Stimulated activated CD4-positive, alpha-beta T cell treated with anti-CD3 and anti-CD28 coated beads, Interleukin-4, amount 100 ng/mL, for 1 hour (primary cell): ENCODE results near the gene PMP22.
"Not testable (repeated sequence)": the region's sequence is repeated elsewhere in the genome, so short reads cannot be mapped to it uniquely, and the experiment has no call there.

Source experiments
- DNase-seq: peaks from one replicate; pipeline ENCODE4 v3.0.0-alpha.2; 2020

PMP22 gene

GRCh38 chr17:15250135-15250860, 14.8 kb downstream of the PMP22 start:
- DNase-seq = no peak

- no peak for DNase-seq
Observed at GRCh38 chr17:15249487-15249886, 15.6 kb downstream of the PMP22 start.

DNA sequence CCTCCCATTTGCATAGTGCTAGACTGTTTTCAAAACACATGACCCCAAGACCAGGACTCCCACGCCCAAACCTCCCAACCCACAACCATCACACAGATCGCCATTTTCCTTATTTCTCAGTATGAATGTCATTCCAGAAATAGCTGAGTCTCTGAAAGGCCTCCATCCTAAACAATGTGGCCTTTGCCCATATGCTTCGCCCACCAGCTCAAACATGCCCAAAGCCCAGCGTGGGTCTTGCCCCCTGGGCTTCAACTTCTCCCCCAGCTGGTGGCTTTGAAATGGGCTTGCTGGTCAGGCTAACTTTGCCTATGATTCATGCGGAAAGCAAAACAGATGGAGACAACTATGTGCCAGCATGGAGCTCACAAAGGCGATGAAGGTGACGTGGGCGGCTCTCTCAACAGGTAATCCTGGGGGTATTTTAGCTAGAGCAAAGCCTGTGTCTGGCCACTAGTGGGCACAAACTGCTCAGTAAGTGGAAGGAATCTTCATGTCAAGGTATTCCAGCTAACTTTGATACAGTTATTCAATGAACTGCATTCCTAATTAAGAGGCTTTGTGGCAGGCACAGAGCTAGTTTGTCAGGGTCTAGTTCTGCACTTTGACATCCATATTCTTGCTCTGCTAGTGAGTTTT, 17.1 kb downstream of the PMP22 start:
- no peak for DNase-seq

GRCh38 chr17:15245054-15245453, 20.1 kb downstream of the PMP22 start:
- DNase-seq = no peak

- no peak for DNase-seq
Observed at GRCh38 chr17:15240644-15241043, 24.5 kb downstream of the PMP22 start.

DNA sequence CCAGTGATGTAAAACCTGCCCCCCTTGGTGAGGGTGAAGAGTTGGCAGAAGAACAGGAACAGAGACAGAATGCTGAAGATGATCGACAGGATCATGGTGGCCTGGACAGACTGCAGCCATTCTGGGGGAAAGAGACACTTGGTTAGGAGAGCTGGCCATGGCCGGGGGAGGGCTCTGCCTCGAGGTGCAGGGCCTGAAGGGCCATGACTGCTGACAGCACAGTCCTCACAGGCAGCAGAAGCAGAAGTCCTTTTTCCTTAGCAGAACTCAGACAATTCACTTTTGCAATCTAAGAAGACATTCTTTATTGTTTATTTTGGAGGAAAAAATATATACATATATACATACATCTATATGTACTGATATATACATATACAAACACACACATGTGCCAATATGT, 25.6 kb downstream of the PMP22 start:
- no peak for DNase-seq

DNA sequence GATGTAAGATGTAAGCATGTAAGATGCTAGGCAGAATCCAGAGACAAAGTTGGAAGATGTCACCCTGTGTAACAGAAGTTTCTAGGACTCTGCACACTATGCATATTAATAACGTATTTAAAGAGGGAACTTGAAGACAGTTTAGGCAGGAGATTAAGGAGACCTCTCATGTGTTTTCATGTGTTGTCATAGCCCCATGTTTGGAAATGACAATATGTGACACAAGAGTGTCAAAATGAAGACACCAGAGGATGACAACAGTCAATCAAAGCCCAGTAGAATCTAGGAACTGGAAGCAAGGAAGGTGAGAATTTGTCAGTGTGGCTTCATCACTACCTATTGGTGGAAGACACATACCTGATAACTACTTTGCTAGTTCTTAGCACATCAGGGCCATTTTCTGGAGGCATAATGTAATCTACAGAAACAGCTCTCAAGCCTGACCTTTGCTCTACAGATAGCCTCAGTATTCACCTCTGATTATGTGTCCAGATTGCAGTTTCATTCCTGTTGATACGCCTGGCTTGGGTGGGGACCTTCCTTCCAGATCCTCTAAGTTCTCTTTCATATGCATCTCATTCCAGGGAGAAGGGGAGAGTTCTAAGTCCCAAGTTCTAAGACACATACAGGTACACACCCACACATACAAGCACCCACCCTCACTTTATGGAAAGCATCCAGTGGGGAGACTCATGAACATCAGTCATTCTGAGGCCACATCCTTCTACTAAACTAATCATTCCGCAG, 26.3 kb downstream of the PMP22 start:
- DNase-seq = no peak

DNA sequence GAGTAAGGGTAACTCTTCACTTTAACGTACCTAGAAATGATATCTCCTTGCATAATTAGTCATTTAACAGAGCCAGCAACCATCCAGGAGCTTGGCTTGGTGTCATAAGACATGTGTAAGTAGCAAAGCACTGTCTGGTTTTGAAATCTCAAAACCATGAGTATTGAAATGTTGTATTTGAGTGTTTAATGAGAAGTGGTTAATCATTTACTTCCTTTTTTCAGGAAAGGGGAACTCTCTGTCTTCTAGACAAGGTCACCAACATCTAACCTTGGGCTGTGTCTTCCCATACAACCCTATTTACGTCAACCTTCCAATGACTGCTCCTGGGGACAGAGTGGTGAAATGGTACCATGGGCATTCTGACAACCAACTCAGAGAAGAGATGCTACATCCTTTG, 27.1 kb downstream of the PMP22 start:
- no peak for DNase-seq

DNA sequence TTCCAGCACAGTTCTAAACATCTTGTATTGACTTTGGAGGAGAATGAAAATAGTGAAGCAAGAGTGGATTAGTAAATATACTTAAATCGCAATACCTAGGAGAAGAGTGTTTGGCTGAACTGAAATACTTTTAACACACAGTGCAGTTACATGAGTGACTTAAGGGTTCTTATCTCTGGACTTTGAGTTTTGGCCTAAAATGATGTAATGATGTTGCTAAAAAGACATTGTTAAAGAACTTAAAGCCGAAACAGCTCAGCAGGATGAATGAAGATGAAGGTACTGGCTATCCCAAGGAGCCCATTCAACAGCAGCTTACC, 28.1 kb downstream of the PMP22 start:
- DNase-seq = no peak

- DNase-seq = no peak
Observed at GRCh38 chr17:15236281-15237105, 28.6 kb downstream of the PMP22 start.

DNA sequence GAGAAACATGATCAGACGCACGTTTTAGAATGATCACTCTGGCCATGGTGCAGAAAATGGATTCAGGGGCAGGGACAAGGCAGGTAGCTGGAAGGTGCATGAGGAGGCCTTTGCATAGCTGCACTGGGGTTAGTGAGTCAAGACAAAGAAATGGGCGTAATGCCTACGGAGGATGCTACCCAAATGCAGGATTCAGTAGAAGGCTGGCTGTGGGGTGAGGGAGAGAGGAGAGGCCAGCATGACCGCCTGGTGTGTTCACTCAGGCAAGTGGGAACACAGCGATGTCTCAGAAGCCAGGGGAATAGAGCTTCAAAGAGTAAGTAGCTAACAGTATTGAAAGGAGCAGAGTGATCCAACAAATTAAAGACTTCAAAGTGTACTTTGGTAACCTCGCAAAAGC, 31.2 kb downstream of the PMP22 start:
- DNase-seq = no peak

DNA sequence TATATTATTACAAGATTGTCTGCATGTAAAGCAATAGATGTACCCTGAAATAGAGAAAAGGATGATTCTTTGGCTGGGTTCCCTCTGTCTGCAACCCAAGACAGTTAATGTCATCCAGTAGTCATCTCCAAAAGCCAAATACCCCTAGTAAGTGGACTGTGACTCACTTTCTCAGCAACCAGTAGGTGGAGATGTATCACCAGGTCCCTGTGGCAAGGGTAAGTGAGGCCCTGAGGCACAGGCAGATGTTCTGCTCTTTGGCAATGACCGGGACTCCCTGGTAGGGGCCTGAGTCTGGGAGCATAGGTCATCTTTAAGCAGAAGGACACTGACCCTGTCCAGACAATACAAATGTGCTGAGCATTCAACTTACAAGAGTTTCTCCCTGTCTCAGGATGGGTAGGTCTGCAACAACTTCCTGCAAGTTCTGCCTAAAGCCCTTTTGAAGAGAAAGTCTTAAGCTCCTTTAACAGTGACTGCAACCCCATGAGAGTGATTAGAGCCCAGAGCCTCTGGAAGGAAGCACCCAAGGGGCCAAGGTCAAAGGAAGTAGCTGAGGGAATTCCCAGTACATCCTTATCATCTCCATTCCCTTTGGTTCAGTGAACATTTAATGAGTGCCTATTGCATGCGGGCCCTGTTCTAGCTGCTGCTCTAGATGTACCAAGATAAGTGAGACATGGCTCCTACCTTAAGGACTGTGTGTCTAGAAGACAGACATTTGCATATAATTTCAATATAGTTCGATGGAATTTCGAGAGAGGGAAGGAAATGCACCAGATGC, 31.9 kb downstream of the PMP22 start:
- no peak for DNase-seq

DNA sequence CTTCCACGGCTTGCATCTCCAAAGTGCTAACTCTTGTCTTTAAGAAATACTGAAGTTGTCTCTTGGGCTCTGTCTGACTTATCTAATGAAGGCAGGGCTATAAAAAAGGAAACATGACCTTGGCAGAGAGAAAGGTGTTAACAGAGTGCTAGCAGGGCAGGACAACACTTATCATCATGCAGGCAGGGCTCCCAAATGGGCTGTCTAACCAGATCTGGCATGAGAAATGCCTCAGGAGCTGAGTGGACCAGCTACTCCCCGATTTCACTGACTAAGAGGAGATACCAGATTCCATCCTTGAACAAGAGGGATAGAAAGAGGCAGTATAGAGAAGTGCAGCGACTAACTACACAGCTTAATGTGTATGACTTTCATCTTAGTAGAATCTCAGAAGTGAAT, 32.6 kb downstream of the PMP22 start:
- no peak for DNase-seq

- no peak for DNase-seq
Observed at GRCh38 chr17:15231851-15232516, 33.1 kb downstream of the PMP22 start.

GRCh38 chr17:15230866-15231265, 34.3 kb downstream of the PMP22 start:
- DNase-seq = no peak

GRCh38 chr17:15221827-15222226, 43.3 kb downstream of the PMP22 start:
- DNase-seq = not testable (repeated sequence)

DNA sequence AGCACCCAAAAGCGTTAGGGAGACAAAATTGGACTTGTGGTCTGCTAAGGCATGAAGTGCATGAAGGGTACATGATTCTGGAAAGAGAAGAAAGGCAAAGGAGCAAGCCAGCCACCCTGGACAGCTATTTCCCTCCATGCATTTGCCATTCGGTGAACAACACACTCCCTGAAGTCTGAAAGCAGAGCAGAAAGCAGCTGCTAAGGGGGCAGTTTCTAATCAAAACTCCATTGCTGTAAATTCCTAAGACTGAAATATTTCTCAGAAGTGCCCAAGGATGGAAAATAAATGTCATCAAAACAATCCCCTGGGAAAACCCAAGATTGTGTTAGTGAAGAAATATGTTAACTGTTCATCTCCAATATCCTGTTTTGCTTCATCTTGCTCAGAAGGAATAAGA, 44.3 kb downstream of the PMP22 start:
- DNase-seq = no peak

DNA sequence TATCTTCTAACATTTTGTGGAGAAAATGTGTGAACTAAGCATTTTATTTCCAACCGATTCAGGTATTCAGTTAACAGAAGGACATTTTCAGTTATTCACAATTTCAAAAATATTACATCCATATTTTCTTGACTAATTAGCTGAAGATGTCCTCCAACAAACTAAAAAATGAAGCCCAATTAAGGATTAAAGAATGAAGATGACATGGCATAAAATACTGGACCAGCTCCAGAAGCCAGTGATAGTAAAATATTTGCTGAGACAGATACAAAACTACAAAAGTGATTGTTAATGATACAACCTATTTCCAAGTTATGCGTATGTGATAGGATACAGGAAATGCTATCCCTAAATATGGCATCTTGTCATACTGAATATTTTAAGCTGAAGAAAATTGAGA, 48.6 kb downstream of the PMP22 start:
- no peak for DNase-seq

GRCh38 chr17:15213381-15214087, 51.6 kb downstream of the PMP22 start:
- DNase-seq = no peak

DNA sequence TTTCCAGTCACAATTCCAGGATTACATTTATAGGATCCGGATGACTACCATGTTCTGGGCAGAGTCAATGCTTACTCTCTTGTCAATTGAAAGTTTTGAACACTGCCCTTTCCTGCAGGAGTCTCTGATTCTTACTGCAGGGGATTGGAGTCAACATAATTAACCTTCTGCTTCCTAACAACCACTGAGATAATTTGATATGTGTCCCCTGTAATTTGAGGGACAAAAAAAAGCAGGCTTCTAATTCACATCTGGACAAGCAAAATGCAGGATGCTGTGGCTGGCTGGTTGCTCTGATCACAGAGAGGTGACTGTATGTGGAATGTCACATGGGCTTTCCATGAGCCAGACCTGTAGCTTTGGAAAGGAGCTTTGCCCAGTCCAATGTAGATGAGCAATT, 54.9 kb downstream of the PMP22 start:
- DNase-seq = no peak

DNA sequence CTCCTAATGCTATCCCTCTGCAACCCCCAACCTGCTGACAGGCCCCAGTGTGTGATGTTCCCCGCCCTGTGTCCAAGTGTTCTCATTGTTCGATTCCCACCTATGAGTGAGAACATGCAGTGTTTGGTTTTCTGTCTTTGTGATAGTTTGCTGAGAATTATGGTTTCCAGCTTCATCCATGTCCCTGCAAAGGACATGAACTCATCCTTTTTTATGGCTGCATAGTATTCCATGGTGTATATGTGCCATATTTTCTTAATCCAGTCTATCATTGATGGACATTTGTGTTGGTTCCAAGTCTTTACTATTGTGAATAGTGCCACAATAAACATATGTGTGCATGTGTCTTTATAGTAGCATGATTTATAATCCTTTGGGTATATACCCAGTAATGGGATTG, 62.1 kb downstream of the PMP22 start:
- DNase-seq = not testable (repeated sequence)
